ENCODE data around the gene ZNF331.

GRCh38 chr19:53624771-53625545 is 87.0 kb downstream of the ZNF331 start:
- TF ChIP-seq CTCF (IDR thresholded peaks at IDR 0.05) (no peak), POLR2A (IDR thresholded peaks at IDR 0.05) (no peak)

All from lower leg skin (tissue), 3 donors.